Mesenteric fat pad (tissue), 1 donor: ENCODE measurements around the gene CTBP2. TPM values are rescaled to one million over a fixed set of nuclear protein-coding genes. Genes with fewer than 3 reads are reported as not detected.
A peak's percentile ranks its signal among the peaks of the same experiment; 100 is the strongest.
"Not testable (repeated sequence)": the region's sequence is repeated elsewhere in the genome, so short reads cannot be mapped to it uniquely, and the experiment has no call there.

Experiments
- DNase-seq: peaks from one replicate; pipeline ENCODE4 v3.0.0-alpha.2; 2020; ENCODE audit warnings: low spot score
- total RNA-seq: library from RNA; stranded (reverse); fragmentation: NEBNext Ultra II Directional; extraction: Animal tissue kit (Norgen Biotek cat#: 25700); gene quantifications from one replicate; pipeline ENCODE4 v1.2.1, GENCODE V29; 2021
- donor health status: DM: yes; HTN: yes; CAD: no.

CTBP2 gene
- total RNA-seq, 1 donor from 2014 or later, result 56.5 TPM

GRCh38 chr10:125093199-125093973 lies 67.0 kb downstream of the CTBP2 start:
- DNase-seq, result peak; percentile 89

- peak; percentile 79 for DNase-seq
These were observed 67.8 kb downstream of the CTBP2 start for GRCh38 chr10:125092564-125093031.

- no peak for DNase-seq
These were observed 68.5 kb downstream of the CTBP2 start for GRCh38 chr10:125091891-125092290.

- DNase-seq, result no peak
These were observed 70.9 kb downstream of the CTBP2 start for GRCh38 chr10:125089469-125089868.

- DNase-seq, result peak; percentile 53
These were observed 72.5 kb downstream of the CTBP2 start for GRCh38 chr10:125087897-125088215.

- peak; percentile 65 for DNase-seq
These were observed 73.0 kb downstream of the CTBP2 start for GRCh38 chr10:125087191-125087896.

- DNase-seq, result peak; percentile 74
These were observed 73.7 kb downstream of the CTBP2 start for GRCh38 chr10:125086691-125087090.

GRCh38 chr10:125085258-125086054 lies 74.9 kb downstream of the CTBP2 start:
- DNase-seq, result no peak

- no peak for DNase-seq
These were observed 75.6 kb downstream of the CTBP2 start for GRCh38 chr10:125084614-125085257.

- DNase-seq, result no peak
These were observed 76.2 kb downstream of the CTBP2 start for GRCh38 chr10:125084191-125084613.

- DNase-seq, result no peak
These were observed 76.8 kb downstream of the CTBP2 start for GRCh38 chr10:125083576-125083920.

GRCh38 chr10:125082881-125083575 lies 77.3 kb downstream of the CTBP2 start:
- DNase-seq, result no peak

GRCh38 chr10:125082471-125082870 lies 77.9 kb downstream of the CTBP2 start:
- not testable (repeated sequence) for DNase-seq

GRCh38 chr10:125081931-125082330 lies 78.4 kb downstream of the CTBP2 start:
- DNase-seq, result no peak

GRCh38 chr10:125080984-125081383 lies 79.4 kb downstream of the CTBP2 start:
- no peak for DNase-seq

GRCh38 chr10:125080296-125080695 lies 80.1 kb downstream of the CTBP2 start:
- DNase-seq, result no peak

GRCh38 chr10:125079091-125079600 lies 81.2 kb downstream of the CTBP2 start:
- no peak for DNase-seq

GRCh38 chr10:125076891-125077541 lies 83.3 kb downstream of the CTBP2 start:
- DNase-seq, result no peak

- no peak for DNase-seq
These were observed 84.1 kb downstream of the CTBP2 start for GRCh38 chr10:125076121-125076825.
